GM19395 (cell line): Measurements from ENCODE around the gene SEMA4B.
A peak's percentile ranks its signal among the peaks of the same experiment; 100 is the strongest.
"Not testable (repeated sequence)": the region's sequence is repeated elsewhere in the genome, so short reads cannot be mapped to it uniquely, and the experiment has no call there.

Experiments
- ATAC-seq: cut with Tn5 transposase; IDR thresholded peaks from one replicate; pipeline ENCODE4 v1.9.1; 2021; ENCODE audit warnings: mild to moderate bottlenecking, moderate library complexity; ENCODE audit not compliant: unreplicated experiment

SEMA4B gene

DNA sequence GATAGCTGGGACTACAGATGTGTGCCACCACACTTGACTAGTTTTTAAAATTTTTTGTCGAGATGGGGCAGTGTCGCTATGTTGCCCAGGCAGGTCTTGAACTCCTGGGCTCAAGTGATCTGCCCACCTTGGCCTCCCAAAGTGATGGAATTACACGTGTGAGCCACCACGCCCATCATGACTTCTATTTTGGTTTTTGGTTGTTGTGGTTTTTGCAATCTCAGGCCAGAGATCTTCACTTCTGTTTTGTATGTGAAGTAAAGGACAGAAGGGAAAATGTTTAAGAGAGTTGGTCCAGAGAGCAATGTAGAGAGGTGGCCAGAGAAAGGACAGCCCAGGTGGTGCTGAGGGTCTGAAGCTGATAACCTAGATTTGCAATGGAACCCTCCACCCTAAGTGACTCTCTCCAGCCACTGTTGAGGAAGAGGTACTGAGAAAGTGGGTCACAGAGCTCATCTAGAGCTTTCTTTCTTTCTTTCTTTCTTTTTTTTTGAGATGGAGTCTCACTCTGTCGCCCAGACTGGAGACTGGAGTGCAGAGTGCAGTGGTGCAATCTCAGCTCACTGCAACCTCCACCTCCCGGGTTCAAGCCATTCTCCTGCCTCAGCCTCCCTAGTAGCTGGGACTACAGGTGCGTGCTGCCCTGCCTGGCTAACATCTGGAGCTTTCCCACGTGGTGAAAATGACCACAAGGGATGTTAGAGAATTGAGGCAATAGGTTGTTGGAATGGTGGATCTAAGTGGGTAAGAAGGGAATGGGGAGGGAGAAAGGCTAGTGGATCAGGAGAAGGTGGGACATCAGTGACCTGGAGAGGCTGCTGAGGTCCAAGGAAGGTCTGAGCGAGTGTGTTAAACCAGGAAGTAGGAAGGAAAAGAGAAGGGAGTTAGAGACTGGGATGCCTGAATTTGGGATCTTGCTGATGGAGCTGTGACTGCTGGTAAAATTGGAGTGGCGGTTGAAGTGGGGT lies 22.4 kb upstream of the SEMA4B start:
- peak; percentile 67 for ATAC-seq

DNA sequence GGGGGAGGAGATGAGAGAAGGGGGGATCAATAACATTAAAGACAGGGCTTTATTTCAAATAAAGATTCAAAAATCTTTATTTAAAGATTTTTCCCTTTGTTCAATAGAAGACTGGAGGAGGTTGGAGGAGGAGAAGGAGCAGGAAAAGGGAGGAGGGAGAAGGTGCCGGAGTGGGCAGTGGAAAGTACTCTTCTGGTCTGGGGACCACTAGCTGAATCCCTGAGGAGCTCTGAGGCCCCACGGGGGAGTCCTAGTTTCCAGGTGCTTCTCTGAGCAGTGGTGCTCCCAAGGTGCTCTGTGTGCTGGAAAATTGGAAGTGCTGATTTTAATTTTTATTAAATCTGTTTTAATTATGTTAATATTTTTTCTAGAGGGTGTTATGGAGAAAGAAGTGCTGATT lies 19.4 kb upstream of the SEMA4B start:
- no peak for ATAC-seq

DNA sequence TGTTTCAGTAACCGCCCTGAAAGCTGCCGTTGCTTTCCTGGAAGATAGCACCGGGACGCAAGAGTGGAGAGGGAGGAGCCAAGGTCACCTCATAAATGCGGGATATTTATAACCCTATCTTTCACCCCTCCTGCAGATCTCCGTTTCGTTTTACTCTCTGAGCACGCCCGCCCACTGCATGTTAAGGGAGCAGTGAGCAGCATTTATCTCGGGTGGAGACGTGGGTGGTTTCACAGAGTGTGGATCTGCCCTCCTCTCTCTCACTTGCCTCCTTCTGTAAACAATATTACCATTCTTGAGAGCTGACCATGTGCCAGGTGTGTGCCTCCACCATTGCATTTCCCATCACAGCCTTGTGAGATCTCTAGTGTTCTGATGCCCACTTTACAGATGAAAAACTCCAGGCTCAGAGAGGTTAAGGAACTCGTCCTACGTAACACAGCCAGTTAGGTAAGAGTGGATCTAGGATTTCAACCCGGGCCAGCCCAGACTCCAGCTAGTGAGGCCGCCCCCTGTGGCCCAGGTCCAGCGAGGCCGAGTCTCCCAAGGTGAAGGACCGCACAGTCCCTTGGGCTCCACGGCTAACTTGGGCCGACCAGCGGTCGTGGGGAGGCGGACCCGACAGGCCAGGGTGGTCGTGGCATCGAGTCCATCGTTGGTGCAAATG lies 16.9 kb upstream of the SEMA4B start:
- peak; percentile 75 for ATAC-seq

DNA sequence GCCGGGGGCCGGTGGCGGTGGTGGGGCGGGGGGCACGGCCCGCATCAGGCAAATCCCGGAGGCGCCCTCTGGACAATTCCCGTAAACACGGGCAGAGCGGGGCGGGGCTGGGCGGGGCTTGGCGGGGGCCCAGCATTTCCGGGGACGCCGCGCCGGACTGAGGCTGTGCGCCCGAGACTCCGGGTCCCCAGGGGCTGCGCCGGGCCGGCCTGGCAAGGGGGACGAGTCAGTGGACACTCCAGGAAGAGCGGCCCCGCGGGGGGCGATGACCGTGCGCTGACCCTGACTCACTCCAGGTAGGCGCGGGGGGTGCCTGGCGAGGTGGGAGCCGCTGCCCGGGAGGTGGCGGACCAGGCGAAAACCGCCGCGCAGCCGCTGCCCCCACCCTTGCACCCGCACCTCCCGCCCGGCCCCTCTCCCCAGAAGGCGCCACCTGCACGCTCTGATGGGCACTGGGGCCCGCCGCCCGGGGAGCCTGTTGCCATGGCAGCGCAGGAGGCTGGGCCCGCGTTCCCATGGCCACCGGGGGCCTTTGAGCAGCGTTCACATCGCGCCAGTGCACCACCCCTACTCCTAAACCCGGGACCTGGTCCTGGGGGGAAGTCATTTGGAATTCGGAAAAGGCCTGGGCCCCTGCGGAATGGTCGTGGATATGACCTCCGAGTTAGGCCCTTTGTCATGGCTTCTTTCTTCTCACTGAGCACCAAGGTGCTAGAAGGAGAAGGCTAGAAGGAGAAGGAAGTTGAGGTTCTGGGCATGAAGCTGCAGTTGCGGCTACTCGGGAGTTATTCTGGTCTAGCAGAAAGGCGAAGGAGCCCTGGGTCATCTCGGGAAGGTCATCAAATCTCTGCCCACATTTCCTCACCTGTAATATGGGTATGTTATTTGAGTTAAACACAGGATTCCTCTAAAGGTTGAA lies 16.1 kb upstream of the SEMA4B start:
- ATAC-seq: peak; percentile 66

DNA sequence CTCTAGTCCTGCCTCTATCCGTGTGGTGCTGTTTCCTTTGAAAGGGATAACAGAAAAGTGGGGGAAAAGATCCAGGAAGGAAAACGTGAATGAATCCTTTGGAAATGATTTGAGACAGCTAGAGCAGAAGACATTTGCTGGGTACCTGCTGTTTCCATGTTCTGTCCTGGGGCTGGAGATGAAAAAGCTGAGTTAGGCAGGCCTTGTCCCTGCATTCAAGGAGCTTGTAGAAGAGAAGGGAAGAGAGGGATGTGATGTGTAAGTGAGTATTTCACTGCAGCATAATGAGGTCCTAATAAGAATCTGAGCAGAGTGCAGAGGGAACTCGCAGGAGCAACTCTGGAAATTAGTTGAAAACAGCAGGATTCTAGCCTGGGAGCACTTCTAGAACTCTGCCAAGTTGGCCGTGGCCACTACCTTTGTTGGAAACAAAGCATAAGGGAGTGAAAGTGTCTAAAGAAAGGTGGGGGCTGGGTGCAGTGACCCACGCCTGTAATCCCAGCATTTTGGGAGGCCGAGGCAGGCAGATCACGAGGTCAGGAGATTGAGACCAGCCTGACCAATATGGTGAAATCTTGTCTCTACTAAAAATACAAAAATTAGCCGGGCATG lies 13.8 kb upstream of the SEMA4B start:
- ATAC-seq: no peak

DNA sequence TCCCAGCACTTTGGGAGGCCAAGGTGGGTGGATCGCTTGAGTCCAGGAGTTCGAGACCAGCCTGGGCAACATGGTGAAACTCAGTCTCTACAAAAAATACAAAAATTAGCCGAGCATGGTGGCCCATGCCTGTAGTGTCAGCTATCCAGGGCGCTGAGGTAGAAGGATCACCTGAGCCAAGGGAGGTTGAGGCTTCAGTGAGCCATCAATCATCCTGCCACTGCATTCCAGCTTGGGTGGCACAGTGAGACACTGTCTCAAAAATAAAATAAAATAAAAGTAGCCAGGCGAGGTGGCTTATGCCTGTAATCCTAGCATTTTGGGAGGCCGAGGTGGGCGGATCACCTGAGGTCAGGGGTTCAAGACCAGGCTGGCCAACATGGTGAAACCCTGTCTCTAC lies 13.1 kb upstream of the SEMA4B start:
- not testable (repeated sequence) for ATAC-seq

DNA sequence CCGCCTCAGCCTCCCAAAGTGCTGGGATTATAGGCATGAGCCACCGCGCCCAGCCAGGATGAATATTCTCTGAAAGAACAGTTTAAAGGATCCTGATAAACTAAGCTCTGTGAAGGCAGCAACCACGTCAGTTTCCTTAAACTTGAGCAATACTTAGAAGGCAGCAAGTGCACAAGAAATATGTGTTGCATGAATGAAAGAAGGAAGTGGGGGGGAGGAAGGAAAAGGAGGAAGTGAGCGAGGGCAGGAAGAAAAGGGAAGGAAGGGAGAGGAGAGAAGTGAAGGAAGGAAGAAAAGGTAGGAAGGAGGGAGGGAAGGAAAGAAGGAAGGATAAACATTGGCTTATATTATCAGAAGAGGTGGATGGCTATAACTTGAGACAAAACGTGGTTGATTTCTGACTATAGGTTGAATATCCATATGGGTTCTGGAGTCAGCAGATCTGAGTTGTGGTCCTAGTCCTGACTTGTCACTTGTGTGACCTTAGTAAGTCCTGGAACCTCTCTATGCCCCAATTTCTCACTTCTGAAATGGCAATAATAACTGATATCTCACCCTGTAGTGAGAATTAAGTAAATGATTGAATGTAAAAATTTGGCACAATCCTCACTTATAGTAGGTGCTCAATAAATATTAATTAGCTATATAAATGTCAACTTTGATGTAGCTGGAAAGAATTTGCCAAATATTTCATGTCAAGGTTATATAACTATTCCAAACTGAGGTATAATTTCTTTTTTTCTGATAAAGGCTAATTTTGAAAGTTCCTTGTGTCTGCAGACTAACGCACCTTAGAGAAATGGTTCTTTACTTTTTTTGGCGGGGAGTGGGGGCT lies 12.0 kb upstream of the SEMA4B start:
- no peak for ATAC-seq

DNA sequence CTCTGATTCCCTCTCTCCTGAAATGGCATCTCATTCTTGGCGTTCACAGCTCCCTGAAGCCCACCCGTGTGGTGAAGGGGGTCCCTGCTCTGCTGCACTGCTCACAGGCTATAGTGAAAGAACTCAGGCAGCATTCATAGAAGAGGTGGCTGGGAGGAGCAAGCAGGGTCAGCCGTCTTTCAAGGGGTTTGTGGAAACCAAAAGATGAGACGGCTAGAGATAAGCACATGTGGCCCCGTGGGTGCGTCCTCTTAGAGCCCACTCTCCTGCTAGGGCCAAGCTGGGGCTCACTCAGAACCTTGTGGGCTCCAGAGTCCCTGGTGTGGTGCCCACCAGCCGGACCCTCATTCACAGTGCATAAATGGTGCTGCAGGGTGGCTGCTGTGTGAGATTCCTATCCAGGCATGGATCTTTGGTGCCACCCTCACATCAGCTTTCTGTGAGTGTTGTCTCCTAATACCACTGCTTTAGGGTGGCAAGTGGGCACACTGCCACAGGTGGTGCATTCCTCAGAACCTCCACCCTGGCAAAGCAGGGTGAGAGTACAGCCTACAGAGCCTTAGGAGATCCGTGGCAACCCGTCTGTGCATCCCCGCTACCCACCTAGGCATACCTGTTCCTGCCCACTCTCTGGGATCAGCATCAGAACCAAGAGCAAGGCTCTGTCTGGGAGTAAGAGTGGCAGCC lies 11.2 kb upstream of the SEMA4B start:
- ATAC-seq: no peak

DNA sequence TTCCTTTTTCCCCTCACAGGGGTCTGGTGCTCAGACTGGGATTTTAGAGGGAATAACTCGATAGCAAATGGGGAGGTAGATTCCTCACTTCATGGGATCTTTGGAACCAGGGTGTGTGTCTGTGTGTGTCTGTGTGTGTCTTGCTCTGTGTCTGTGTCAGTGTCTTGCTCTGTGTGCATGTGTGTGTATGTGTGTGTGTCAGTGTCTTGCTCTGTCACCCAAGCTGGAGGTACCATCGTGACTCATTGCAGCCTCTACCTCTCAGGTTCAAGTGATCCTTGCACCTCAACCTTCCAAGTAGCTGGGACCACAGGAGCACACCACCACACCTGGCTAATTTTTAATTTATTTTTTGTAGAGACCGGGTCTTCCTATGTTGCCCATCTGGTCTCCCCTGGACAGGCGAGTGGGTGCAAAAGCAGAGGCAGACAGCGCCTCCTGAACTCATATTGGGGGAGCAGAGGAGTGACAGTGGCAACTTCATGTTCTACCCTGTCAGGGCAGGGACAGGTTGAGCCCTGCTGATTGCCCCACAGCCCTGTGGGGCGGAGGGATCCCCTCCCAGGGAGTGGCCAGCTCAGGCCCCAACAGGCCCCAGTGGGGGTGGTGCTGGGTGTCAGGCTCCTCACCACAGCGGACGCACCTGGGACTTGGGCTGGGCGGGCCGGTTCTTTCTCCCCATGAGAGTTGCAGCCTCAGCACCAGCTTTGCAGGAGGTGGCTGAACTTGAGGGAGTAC lies 10.4 kb upstream of the SEMA4B start:
- peak; percentile 52 for ATAC-seq

DNA sequence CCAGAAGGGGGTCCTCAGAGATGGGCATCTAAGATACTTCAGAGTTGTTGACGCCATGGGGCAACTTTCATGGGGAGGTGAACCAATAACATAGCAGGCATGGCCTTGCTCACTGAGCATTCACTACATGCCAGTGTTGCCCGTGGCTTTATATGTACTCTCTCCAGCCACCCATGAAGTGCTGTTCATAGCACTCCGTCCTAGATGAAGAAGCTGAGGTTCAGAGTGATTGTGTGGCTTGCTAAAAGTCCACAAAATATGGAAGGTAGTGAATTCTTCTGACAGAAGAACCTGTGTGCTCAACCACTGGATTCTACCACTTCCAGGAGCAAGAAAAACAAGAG lies 9.8 kb upstream of the SEMA4B start:
- ATAC-seq: peak; percentile 12

DNA sequence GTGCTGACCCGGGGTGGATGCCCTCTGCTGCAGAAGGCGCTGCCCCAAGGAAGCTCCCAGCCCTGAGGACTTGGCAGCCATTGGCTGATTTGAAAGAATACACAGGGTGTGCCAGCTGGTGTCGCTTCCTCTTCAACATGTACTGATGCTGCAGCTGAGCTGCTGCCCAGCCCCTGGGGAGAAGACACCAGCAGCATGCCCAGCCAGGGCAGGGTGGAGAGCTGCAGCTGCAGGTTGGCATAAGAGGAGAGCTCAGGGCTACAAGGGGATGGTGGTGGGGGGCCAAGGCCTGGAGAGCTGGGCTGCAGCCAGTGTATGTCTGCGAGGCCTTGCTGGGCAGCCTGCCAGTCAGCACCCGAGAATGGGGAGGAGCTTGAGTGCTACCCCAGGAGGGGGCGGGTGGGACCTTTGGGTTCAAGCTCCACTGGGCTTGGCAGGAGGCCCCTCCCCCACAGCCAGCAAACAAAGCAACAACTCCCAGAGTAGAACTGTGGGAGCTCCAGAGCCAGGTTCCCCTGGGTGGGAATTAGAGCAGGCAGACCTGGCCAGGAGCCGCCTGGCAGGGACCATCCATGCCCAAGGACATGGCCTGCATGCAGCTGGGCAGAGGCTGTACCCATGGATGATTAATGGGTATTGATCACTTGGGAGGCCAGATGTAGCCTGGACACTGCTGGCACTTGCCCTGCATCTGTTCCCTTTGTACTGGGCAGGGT lies 9.2 kb upstream of the SEMA4B start:
- peak; percentile 72 for ATAC-seq

DNA sequence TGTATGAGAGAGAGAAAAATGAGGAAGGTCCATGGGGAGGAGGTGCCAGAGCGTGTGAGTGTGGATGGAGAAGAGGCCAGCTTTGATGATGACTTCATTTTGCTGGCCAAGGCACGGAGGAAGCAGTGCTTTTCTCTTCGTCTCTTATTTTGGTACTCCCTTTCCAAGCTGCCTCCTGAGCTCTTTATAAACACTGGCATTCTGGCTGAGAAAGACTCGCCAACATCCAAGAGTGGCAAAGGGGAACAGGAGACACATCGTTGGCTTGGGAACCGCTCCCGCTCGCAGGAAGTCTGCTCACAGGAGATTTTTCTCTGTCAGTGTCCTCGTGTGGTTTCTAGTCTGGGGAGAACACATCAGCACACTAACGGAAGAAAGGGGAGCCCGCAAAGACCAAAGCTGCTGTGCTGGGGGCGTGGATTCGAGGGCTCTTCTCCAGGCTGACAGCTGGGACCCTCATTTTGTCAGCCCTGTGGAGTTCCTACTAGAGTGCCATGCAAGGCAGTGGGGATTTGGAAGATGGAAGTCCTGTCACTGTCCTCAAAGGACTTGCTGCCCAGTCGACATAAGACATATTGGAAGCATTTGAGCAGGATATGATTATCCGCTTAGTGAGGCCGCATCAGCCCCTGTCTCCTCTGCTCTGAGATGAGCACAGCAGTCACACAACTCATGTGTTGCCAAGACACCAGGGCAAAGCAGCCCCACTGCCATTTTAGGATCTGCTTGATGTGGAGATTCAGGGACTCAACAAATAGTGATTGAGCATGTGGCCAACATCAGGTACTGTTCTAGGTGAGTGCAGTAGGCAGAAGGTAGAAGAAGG lies 8.0 kb upstream of the SEMA4B start:
- no peak for ATAC-seq

DNA sequence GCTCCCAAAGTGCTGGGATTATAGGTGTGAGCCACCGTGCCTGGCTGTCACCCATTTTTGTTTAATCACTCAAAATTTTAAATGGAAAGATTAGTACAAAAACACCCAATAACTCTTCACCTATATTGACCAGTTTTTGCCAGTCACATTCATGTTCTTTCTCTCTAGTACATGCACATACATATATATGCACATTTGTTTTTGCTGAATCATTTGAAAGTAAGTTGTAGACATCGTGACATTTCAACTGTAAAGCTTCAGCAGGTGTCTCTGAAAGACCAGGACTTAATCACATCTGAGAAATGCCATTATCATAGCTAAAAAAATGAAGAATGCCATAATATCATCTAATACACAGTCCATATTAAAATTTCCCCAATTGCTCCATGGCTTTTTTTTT lies 6.5 kb upstream of the SEMA4B start:
- no peak for ATAC-seq

DNA sequence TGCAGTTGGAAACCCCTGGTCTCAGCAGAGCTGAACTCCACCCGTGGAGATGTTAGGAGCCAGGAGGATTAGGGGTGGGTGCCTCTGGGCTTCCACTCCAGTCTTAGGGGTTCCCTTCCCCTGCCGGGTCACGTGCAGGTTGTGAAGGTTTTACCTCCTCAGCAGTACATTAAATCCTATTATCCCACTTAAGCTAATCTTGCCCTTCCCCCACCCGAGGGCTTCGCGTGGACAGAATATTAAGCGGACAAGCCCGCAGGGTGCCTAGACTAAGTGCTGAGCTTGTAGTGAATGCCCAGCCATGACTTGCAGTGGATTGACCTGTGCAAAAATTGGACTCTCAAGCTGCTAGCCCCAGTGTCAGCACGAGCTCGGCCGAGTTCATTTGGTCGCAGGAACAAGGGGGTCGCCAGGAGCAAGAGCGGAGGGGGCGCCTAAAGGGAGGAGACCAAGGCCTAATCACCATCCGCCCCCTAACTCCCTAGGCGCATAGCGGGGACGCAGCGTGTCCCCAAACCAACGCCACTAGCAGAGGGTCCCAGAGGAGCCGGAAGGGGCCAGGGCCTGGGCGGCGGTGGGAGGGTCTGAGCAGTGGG lies 498 bp upstream of the SEMA4B start:
- ATAC-seq: peak; percentile 37

DNA sequence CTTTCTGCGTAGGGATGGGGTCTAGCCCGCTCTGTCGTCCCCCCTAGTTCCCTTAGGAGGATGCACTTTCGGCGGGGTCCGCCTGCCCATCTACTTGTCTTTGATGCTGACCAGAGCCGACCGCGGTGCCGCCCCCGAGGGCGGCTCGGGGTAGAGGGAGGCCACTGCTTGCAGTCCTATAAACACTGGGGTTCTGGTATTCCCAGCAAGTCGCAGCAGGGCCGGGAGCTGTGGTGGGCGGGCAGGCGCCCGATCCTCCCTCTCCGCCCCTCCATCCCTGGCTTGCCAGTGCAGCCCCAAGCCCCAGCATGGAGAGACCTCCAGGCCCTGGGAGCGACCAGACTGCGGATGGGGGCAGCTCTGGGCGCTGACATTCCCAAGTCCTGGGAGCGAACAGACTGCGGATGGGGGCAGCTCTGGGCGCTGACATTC lies 830 bp downstream of the SEMA4B start:
- no peak for ATAC-seq

DNA sequence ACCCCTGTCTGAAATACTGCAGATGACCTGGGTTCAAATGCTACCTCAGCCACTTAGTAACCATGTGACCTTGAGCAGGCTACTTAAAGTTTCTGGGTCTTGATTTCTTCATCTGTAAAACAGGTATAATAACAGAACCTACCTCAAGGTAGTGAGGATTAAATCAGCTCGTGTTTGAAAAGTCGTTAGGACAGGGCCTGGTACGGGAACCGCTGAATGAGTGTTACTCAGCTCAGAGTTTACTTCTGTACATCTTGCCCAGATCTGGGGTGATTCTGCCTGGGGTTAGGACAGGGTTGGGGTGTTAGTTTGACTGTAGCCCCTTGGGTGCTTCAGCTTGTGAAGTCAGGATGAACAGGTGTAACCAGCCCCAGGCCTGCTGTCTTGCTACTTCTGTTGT lies 1.8 kb downstream of the SEMA4B start:
- ATAC-seq: no peak

DNA sequence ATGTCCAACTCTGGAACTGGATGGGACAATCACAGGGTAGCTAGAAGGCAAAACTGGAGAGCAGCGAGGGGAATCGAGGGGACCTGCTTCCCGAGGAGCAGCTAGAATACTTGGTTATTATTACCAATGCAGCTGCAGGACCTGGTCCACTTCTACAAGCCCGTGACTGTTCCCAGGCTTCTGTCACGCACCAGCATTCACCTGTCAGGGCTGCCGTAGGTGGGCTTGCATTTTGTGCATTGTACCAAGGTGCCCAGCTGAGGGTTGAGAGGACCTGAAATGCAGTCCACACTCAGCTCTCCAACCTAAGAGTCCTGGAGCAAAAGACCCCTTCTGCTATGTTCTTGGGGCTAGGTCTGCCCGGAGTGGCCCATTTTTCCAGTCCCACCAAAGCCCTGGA lies 2.3 kb downstream of the SEMA4B start:
- no peak for ATAC-seq
